HAP-1 (cell line): ENCODE results near the gene RNF38.

Experiments used
- DNase-seq, 2 experiments: peaks; one replicate each; pipeline ENCODE4 v3.0.0-alpha.2; 2016 to 2020; ENCODE audit warnings: low spot score in 2 of 2
- H3K27me3 ChIP-seq: fragments of 250-450 bp; sonication (Bioruptor Pico); 2 replicates; pipeline ENCODE4 v1.5.1; 2020; ENCODE audit warnings: low read depth, mild to moderate bottlenecking, moderate library complexity
- H3K36me3 ChIP-seq: fragments of 250-450 bp; sonication (Bioruptor Pico); replicated peaks from 2 replicates; pipeline ENCODE4 v1.5.1; 2020; ENCODE audit warnings: mild to moderate bottlenecking
- H3K4me1 ChIP-seq: fragments of 250-450 bp; sonication (Bioruptor Pico); 2 replicates; pipeline ENCODE4 v1.5.1; 2020; ENCODE audit warnings: mild to moderate bottlenecking
- H3K4me3 ChIP-seq: fragments of 250-450 bp; sonication (Bioruptor Pico); 2 replicates; pipeline ENCODE4 v1.5.1; 2020; ENCODE audit warnings: mild to moderate bottlenecking, moderate library complexity
- H3K9me3 ChIP-seq: fragments of 250-450 bp; sonication (Bioruptor Pico); 2 replicates; pipeline ENCODE4 v1.5.1; 2020; ENCODE audit warnings: mild to moderate bottlenecking, moderate library complexity
- in situ Hi-C: fragments of 300-500 bp; cut with MboI; formaldehyde crosslinking; loops from 3 replicates; pipeline ENCODE4 v1.14.3; 2020; ENCODE audit warnings: low sequenced_read_pairs, inconsistent platforms, mixed read lengths

RNF38 gene

GRCh38 chr9:36292641-36293040 is 107.4 kb downstream of the RNF38 start:
- no peaks in the 10 kb centered on the region for H3K9me3 ChIP-seq
- H3K27me3 ChIP-seq, result no peaks in the 10 kb centered on the region
- DNase-seq, result no peak
- H3K4me3 ChIP-seq, result no peak overlapping the region
- H3K36me3 ChIP-seq, result no peaks in the 10 kb centered on the region
- in situ Hi-C loops, result no loop called here
- no peaks in the 10 kb centered on the region; the same call in 1 of the 2 replicates for H3K4me1 ChIP-seq

GRCh38 chr9:36290996-36291395 is 109.1 kb downstream of the RNF38 start:
- no peaks in the 10 kb centered on the region for H3K9me3 ChIP-seq
- H3K4me3 ChIP-seq, result no peak overlapping the region
- H3K27me3 ChIP-seq, result no peaks in the 10 kb centered on the region
- DNase-seq, result no peak
- in situ Hi-C loops, result no loop called here
- H3K4me1 ChIP-seq, result no peaks in the 10 kb centered on the region
- H3K36me3 ChIP-seq, result no peaks in the 10 kb centered on the region

GRCh38 chr9:36289836-36290435 is 110.1 kb downstream of the RNF38 start:
- DNase-seq, result no peak
- in situ Hi-C loops, result no loop called here
- H3K27me3 ChIP-seq, result no peaks in the 10 kb centered on the region
- H3K36me3 ChIP-seq, result no peaks in the 10 kb centered on the region
- H3K4me1 ChIP-seq, result no peaks in the 10 kb centered on the region
- H3K4me3 ChIP-seq, result no peak overlapping the region
- H3K9me3 ChIP-seq, result no peaks in the 10 kb centered on the region

- Histone ChIP-seq H3K36me3 (no peaks in the 10 kb centered on the region), H3K9me3 (no peaks in the 10 kb centered on the region), H3K27me3 (no peaks in the 10 kb centered on the region), H3K4me1 (no peaks in the 10 kb centered on the region), H3K4me3 (no peak overlapping the region)
- in situ Hi-C loops, result no loop called here
- no peak for DNase-seq
Observed at GRCh38 chr9:36288070-36288469, 112.0 kb downstream of the RNF38 start.
